HG02840 (cell line): ENCODE data around the gene CFAP73.
A peak's percentile ranks its signal among the peaks of the same experiment; 100 is the strongest.

ENCODE experiments used
- ATAC-seq: cut with Tn5 transposase; IDR thresholded peaks from one replicate; pipeline ENCODE4 v1.9.1; 2021; ENCODE audit warnings: mild to moderate bottlenecking, moderate library complexity, moderate number of reproducible peaks; ENCODE audit not compliant: unreplicated experiment, low FRiP score

CFAP73 gene

DNA sequence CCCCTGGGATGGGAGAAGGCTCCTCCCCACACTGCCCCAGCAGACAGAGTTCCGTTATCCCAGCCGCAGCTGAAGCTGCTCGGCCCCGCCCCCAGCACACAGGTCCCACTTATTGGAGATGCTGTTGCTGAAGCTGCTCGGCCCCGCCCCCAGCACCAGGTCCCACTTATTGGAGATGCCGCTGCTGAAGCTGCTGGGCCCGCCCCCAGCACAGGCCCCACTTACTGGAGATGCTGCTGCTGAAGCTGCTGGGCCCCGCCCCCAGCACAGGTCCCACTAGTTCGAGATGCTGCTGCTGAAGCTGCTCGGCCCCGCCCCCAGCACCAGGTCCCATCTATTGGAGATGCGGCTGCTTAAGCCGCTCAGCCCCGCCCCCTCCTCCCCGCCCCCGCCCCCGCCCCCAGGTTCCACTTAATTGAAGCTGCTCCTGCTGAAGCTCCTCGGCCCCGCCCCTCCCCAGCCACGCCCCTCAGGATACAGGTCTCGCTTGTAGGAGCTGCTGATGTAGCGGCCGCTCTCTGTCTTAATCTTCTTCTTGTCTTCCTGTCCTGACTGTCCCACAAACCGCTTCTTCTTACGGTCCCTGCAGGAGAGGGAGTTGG is 12.0 kb downstream of the CFAP73 start:
- ATAC-seq: no peak

DNA sequence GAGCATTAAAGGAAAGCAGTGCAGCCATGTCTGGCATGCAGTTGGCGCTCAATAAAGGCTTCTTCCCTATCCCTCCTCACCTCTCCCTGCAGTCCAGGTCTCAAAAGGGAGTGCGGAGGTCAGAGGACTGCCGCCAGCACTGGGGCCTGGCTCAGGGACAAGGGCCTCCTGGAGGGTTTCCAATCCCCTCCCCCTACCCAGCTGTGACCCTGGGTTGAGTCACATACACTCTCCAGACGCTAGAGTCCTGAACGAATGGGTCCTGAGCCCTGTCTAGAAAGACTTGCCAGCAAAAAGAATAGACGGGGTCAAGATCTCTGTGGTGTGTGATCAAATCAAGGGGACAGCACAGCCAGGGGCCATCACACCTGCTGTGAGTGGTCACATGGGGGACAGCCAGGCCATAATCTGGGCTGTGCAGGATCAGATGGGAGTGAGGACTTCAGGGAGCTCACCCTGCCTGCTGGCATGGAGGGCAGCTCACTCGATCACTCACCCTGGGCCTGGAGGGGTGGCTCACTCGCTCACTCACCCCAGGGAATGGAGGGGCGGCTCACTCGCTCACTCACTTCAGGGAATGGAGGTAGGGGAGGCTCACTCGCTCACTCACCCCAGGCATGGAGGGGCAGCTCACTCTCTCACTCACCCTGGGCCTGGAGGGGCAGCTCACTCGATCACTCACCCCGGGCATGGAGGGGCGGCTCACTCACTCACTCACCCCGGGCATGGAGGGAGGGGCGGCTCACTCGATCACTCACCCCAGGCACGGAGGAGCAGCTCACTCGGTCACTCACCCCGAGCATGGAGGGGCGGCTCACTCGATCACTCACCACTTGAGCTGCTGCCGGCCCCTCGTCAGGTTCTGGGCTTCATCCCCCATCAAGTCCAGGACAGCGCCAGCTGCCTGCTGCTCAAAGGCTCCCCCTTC is 12.8 kb downstream of the CFAP73 start:
- ATAC-seq: no peak

DNA sequence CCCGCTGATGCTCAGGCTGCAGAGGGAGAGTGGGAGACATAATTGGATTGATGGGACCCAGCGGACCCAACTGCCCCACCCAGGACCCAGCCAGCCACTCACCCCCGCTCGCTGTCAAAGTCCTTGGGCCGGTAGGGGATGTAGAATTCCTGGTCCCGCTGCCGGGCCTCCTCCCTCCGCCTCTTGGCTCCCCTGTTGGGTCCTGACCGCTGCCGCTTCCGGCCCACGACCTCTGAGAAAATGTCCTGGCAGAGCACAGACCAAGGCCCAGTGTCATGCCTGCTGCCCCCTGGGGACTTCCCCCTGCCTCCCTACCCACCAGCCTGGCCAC is 13.5 kb downstream of the CFAP73 start:
- no peak for ATAC-seq

DNA sequence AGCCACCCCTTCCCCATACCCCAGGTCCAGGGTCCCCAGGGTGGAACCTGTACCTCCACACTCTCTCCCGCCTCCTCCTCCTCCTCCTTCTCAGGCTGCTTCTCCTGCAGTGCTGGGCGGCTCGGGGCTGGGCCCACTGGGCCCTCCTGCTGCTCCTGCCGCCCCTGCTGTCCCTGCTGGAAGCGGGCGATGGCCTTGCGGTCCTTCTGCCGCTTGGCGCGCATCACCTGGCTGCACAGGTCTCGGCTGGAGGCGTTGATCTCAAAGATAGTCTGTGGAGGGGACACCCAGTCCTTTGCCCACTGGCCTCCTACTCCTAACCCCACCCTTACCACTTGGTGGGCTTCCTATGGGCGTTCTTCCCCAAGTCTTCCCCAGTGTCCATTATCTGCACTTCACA is 14.5 kb downstream of the CFAP73 start:
- ATAC-seq: no peak

DNA sequence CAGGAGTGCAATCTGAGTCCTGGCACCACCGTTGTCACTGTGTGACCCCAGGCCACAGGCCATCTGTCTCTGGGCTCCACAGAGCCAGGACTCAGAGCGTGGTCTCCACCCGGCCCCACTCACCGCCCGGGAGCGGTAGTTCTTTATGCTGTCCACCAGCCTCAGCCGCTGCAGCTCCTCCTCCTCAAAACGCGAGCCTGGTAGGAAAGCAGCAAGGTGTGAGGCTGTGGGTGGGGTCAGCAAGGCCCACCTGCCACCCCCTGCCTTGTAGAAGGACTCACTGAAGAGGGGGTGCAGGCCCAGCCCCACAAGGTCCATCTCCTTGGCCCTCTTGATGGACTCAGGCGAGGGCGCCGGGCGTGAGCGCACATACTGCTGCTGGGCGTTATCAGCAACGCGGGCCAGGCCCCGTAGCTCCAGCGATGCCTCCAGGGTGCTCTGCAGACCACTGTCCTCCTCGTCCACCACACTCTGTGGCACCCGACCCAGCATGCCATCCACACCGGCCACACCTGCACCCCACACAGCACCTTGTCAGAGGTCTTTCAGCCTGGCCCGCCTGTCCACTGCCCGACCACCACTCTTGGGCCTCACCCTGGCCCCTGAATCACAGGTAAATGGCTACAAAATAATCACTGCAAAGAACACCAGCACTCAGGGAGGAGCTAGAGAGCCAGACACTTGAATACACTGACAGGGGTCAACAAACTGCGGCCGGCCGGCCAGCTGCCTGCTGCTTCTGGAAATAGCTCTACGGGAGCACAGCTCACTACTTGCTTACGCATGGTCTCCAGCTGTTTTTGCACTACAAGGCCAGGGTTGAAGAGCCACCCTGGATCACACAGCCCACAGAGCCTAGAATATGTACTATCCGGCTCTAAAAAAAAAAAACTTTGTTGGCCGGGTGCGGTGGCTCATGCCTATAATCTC is 16.3 kb downstream of the CFAP73 start:
- no peak for ATAC-seq

DNA sequence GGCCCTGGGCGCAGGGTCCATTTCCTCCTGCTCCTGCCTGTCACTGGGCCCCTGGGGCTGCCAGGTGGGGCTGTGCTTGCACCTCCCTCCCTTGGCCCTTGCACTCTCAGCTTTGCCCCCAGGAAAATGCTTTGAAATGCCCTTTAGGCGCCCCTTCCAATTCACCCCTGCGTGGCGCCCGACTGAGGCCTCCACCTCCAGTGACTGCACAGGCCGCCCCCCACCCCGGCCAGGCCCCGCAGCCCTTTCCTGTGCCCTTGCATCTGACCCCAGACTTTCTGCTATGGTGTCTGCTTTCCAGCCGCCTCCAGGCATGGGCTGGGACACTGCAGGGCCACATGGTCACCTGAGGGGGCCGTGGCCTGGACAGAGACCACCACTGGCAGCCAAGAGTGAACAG is 18.3 kb downstream of the CFAP73 start:
- no peak for ATAC-seq

DNA sequence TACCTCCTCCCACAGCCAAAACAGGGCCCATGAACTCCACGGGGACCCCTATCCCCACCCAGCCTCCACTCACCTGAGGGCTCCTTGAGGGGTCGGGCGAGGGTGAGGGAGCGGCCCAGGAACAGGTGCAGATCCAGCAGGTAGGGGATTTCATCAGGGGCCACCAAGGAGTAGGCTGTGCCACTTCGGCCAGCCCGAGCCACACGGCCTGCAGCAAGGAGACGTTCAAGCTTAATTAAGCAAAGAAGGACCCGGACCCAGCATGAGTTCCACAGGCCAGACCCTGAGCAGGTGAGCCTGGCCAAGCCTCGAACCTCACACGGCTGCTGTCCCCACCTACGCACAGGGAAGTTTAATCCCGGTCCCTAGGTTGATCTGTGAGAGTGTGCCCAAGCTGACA is 20.2 kb downstream of the CFAP73 start:
- no peak for ATAC-seq

DNA sequence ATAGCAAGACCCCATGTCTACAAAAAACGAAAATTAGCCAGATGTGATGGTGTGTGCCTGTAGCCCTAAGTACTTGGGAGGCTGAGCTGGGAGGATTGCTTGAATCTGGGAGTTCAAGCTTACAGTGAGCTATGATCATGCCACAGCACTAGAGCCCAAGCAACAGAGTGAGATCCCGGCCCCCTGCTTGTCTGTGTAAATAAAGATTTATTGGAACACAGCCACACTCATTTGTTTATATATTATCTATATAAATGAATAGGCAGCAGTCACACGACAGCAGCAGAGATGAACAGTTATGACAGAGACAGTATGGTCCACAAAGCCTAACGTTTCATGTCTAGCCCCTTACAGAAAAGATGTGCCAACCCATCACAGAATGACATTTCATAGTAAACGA is 20.9 kb downstream of the CFAP73 start:
- no peak for ATAC-seq

DNA sequence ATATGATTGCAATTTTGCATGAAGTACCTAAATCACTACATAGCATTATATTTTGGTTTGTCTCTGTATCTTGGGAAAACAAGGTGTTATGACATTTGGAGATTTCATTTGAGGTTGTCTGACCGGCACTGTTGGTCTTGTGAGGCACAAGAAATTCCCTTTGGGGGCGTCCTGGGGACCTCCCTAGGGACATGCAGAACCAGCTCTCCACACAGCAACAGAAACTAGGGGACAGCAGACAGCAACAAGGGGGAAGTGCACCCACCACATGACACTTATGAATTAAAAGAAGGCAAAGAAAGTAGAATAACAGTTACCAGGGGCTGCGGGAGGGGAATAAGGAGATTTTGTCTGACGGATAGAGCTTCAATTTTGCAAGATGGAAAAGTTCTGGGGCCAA is 21.4 kb downstream of the CFAP73 start:
- ATAC-seq: no peak

DNA sequence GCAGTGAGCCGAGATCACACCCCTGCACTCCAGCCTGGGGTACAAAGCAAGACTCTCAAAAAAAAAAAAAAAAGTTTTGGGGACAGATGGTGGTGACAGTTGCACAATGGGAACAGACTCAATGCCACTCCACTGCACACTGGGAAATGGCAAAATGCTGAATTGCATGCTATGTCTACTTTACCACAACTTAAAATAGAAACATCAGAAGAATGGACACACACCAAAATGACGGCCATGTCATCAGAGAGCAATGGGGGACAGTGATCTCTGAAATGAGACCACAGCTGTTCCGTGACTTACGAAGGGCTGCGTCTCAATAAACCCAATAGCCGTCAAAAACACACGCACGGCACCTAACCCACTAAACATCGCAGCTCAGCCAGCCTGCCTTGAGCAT is 22.0 kb downstream of the CFAP73 start:
- no peak for ATAC-seq

DNA sequence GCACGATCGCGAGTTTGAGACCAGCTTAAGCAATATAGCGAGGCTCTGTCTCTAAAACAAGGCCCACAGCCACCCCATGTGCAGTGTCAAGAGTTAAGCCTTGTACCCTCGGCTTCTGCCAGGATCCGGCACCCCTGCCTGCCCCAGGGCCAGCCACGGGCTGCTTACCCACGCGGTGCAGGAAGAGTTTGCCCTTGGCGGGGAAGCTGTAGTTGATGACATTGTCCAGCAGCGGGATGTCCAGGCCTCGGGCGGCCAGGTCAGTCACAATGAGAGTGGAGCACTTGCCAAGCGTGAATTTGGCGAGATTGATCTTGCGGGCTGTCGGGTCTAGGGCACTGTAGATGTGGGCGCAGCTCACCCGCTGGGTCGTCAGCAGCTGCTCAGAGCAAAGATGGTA is 22.7 kb downstream of the CFAP73 start:
- no peak for ATAC-seq

DNA sequence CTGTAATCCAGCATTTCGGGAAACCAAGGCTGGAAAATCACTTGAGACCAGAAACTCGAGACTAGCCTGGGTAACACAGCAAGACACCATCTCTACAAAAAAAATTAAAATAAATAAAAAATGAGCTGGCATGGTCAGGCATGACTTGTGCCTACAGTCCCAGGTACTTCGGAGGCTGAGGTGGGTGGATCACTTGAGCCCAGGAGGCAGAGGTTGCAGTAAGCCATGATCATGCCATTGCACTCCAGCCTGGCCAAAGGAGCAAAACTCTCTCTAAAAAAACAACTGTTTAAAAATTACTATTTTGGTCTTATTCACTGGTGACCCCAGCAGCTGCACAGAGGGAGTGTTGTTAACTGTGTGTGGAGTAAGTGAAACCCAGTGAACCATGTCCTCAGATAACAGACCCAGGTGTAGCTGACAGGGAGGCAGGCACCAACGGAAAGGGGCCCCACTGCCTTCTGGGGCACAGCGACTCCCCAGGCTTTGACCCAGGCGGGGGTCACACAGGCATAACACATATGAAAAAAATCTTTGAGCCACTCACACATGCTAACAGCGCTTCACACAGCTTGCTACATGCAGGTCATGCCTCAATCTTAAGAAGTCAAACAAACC is 23.7 kb downstream of the CFAP73 start:
- peak; percentile 65 for ATAC-seq

DNA sequence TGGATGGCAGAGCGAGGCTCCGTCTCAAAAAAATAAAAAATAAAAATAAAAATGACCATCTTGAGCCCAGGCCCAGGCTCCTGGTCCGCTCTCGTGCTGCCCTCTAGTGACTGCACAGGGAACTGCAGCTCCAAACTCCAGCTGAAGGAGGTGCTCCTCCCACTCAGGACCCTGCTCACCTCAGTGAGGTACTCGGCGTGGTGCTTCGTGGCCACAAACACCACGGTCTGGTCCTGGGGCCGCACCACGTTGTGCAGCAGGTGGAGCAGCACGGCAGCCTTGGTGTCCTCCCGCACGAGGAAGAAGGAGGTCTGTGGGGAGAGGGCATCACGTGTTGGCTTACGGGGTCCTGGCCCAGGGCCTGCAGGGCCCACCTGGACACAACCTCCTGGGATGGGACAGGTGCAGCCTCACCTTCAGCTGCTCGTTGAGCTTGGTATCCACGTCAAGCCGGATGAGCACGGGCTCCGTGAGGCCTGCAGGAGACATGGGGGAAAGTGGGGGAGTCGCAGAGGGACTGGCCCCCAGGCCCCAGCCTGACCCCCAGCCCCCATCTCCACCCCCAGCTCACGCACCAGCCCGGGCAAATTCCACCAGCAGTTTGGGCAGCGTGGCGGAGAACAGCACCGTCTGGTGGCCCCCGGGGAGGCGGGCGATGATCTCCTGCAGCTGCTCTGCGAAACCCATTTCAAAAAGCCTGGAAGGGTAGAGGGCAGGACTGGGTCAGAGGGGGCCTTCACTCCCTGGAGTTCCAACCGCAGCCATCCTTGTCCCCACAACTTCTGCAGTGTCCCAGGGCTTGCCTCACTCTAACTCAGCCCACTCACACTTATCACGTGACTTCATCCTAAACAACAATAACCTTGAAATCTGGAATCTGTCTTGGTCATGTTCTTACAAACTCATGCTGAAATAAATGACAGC is 25.2 kb downstream of the CFAP73 start:
- ATAC-seq: no peak

DNA sequence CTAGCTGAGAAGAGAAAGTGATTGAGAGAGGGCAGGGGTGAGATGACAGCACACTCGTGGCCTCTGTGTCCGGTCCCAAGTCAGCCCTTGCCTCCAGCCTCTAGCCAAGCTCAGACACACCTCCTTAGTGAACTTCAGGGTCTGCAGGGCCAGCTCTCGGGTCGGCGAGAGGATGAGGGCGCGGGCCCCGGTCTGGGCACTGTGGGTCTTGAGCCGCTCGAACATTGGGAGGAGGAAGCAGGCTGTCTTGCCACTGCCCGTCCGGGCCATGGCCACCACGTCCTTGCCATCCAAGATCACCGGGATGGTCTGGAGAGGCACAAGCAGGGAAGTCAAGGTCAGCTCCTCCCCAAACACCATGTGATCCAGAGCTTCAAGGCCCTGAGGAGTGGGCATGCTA is 29.5 kb downstream of the CFAP73 start:
- ATAC-seq: no peak

DNA sequence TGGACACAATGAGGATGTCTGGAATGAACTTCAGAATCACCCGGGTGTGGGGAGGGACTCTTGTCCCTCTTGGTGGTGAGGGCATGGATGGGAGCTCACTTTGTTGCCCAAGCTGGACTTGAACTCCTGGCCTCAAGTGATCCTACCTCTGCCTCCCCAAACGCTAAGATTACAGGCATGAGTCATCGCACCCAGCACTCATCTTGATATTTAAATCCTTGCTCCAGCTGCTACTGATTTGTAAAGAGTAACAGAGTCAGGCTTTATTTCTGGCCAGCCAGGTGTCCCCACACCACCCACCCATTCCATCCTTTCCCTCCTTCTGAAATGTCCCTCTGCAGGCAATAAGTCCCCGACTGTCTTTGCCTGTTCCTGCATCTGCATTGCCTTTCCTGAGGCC is 30.8 kb downstream of the CFAP73 start:
- no peak for ATAC-seq

DNA sequence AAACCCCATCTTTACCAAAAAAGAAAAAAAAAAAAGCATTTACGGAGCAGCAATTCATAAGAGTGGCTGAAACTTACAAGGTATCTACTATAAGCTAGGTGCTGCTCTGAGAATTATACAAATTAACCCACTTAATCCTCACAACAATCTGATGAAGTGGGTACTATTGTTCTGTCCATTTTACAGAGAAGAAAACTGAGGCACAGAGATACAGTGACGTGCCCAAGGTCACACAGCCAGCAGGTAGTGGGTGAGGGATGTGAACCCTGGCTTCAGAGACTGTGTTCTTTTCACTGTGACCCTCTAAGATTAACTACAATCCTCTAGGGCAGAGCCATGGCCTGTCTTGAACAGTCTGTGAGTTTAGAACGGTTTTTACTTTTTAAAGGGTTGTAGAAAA is 32.5 kb downstream of the CFAP73 start:
- no peak for ATAC-seq

DNA sequence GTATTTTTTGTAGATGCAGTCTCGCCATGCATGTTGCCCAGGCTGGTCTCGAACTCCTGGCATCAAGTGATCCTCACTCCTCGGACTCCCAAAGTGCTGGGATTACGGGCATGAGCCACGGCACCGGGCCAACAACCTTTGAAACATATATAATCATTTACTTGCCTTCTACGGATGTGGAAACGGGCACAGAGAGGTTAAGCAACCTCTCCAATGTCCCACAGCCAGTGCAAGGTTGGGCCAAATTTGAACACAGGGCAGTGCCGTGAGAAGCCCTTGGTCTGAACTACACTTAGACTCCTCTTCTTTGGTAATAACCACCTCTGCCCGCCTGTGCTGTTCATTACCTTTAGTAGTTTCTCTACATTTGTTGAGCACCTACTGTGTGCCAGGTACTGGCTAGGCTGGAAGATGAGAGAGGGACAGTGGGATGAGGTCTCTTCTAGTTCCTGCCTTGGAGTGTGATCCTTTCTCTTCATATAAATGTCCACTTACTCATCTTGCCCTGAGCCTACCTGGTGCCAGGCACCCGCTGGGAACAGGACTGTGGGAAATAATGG is 33.6 kb downstream of the CFAP73 start:
- ATAC-seq: no peak

DNA sequence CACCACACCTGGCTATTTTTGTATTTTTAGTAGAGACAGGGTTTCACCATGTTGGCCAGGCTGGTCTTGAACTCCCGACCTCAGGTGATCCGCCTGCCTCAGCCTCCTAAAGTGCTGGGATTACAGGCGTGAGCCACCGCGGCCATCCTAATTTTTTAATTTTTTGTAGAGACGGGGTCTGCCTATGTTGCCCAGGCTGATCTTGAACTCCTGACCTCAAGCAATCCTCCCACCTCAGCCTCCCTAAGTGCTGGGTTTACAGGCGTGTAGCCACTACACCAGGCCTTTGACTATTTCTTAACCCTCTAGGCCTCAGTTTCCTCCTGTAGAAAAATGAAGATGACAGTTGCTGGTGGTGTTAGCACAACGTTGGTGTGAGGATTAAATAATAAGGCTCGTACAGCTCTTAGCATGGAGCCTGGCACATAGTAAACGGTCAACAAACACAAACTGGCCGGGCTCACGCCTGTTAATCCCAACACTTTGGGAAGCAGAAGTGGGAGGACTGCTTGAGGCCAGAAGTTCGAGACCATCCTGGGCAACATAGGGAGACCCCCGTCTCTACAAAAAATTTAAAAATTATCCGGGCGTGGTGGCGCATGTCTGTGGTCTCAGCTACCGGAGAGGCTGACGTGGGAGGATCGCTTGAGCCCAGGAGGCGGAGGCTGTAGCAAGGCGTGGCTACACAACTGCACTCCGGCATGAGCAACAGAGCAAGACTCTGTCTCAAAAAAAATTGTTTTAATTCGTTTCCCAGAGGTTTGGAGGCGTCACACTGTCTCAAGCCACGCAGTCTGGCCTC is 34.8 kb downstream of the CFAP73 start:
- ATAC-seq: peak; percentile 48

DNA sequence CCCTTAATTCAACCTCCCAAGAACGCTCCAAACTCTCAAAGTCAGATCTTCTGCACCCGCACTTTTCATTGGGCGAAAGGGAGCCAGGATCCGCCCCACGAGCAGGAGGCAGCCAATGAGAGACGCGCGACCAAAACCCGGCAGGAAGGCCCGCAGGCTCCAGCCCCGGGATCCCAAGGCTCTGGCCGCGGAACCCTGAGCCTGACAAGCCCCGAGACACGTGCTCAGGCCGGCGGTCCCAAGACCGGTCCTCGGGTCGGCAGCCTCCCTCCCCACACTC is 35.3 kb downstream of the CFAP73 start:
- ATAC-seq: peak; percentile 79
